HepG2 (cell line): ENCODE measurements around the gene SERTM2. TPM values are rescaled to one million over a fixed set of nuclear protein-coding genes. Genes with fewer than 3 reads are reported as not detected.

ENCODE experiments used
- ATAC-seq: fragments of 200-7000 bp; cut with Tn5 transposase; 3 replicates; pipeline ENCODE4 v1.9.1; 2020; ENCODE audit warnings: mild to moderate bottlenecking, moderate library complexity
- BruUV-seq: library from RNA; stranded (reverse); fragments of 400-500 nt; replicated peaks from 2 replicates; lab custom pipeline; 2021; lab: Mats Ljungman, UMichigan
- CTCF ChIA-PET: fragments of 300-600 bp; formaldehyde crosslinking; extraction: SDS; loops from one replicate; lab custom pipeline; 2021; ENCODE audit warnings: low total read pairs, inconsistent platforms, low intra/inter-chr PET ratio; lab: Yijun Ruan, JAX
- POLR2A ChIA-PET: fragments of 350-600 bp; sonication (Branson Sonifier 250); formaldehyde crosslinking; loops from one replicate; lab custom pipeline; 2020; ENCODE audit warnings: antibody characterized with exemption, inconsistent platforms; lab: Yijun Ruan, JAX
- DNase-seq: peaks from one replicate; pipeline ENCODE4 v3.0.0-alpha.2; 2015; ENCODE audit warnings: low spot score
- FAIRE-seq: peaks from 3 replicates; lab custom pipeline; 2011; peaks lifted over from hg19 to GRCh38; lab: Jason Lieb, UNC
- H2AFZ ChIP-seq: one replicate; pipeline ENCODE4 v1.6.1; 2011; ENCODE audit warnings: low read length, inconsistent platforms
- H3K27ac ChIP-seq: fragments of 300-600 bp; 3 replicates; pipeline ENCODE4 v1.8.0; 2011; ENCODE audit warnings: mixed run types, mild to moderate bottlenecking, mixed read lengths, low read length, inconsistent platforms; ENCODE audit not compliant: insufficient read depth; ENCODE audit errors: extremely low read length
- H3K27me3 ChIP-seq, 2 experiments: fragments of 200-600 bp in 1 of 2; 2 replicates in 1 of 2; 3 replicates in 1 of 2; pipeline versions ENCODE4 v1.6.0 to v1.8.0; 2011; ENCODE audit warnings: low read length in 2 of 2, mild to moderate bottlenecking in 2 of 2, moderate library complexity in 2 of 2, inconsistent platforms in 1 of 2; ENCODE audit not compliant: insufficient read depth in 2 of 2, control insufficient read depth in 1 of 2
- H3K36me3 ChIP-seq, 2 experiments: fragments of 200-600 bp in 1 of 2; replicated peaks in 1 of 2; 2 replicates in 1 of 2; 3 replicates in 1 of 2; pipeline versions ENCODE4 v1.5.1 to v1.8.0; 2011; ENCODE audit warnings: low read length in 2 of 2, inconsistent platforms in 1 of 2; ENCODE audit not compliant: insufficient read depth in 2 of 2, control insufficient read depth in 1 of 2
- H3K4me1 ChIP-seq: 2 replicates; pipeline ENCODE4 v1.5.1; 2012; ENCODE audit warnings: low read length, inconsistent platforms; ENCODE audit not compliant: insufficient read depth
- H3K4me2 ChIP-seq: 2 replicates; pipeline ENCODE4 v1.6.0; 2011; ENCODE audit warnings: low read depth, low read length, inconsistent platforms
- H3K4me3 ChIP-seq, 3 experiments: fragments of 200-600 bp in 1 of 3; sonication (generic), shearing (Covaris generic) in 1 of 3; replicated peaks in 1 of 3; 2 replicates each; pipeline ENCODE4 v1.5.1; 2011 to 2016; ENCODE audit warnings: low read length in 3 of 3, inconsistent platforms in 2 of 3, low read depth in 2 of 3, mild to moderate bottlenecking in 2 of 3, control low read depth in 1 of 3, mixed read lengths in 1 of 3; ENCODE audit not compliant: insufficient read depth in 1 of 3
- H3K79me2 ChIP-seq: one replicate; pipeline ENCODE4 v1.6.1; 2011; ENCODE audit warnings: low read length, inconsistent platforms; ENCODE audit not compliant: insufficient read depth
- H3K9ac ChIP-seq: 2 replicates; pipeline ENCODE4 v1.6.0; 2011; ENCODE audit warnings: mild to moderate bottlenecking, low read depth, low read length, inconsistent platforms; ENCODE audit not compliant: insufficient read depth
- H3K9me3 ChIP-seq: 2 replicates; pipeline ENCODE4 v1.5.1; 2012; ENCODE audit warnings: mild to moderate bottlenecking, low read length
- H4K20me1 ChIP-seq: 2 replicates; pipeline ENCODE4 v1.6.0; 2011; ENCODE audit warnings: inconsistent platforms, mild to moderate bottlenecking, low read length, moderate library complexity; ENCODE audit not compliant: insufficient read depth
- AGO1 ChIP-seq: fragments of 200-400 bp; formaldehyde crosslinking; IDR thresholded peaks from 2 replicates; pipeline ENCODE4 v1.6.1; 2017; ENCODE audit warnings: mild to moderate bottlenecking, low read depth, low read length, moderate library complexity; ENCODE audit not compliant: poor library complexity, severe bottlenecking
- BORCS8-MEF2B ChIP-seq: sonication (generic); formaldehyde crosslinking; IDR thresholded peaks from 2 replicates; pipeline ENCODE4 v1.8.0; 2022; ENCODE audit warnings: mild to moderate bottlenecking, missing genetic modification reagents
- CBX5 ChIP-seq: sonication (generic); formaldehyde crosslinking; IDR thresholded peaks from 2 replicates; pipeline ENCODE4 v1.4.0; 2020; ENCODE audit warnings: missing genetic modification reagents, borderline replicate concordance
- CERS6 ChIP-seq: sonication (generic); formaldehyde crosslinking; IDR thresholded peaks from 2 replicates; pipeline ENCODE4 v1.5.0; 2020; ENCODE audit warnings: missing genetic modification reagents
- ETV5 ChIP-seq: IDR thresholded peaks from 2 replicates; pipeline ENCODE4 v1.6.1; 2018; ENCODE audit warnings: missing biosample characterization, missing genetic modification reagents, inconsistent platforms, borderline replicate concordance
- GLMP ChIP-seq: sonication (generic); formaldehyde crosslinking; IDR thresholded peaks from 2 replicates; pipeline ENCODE4 v1.9.0; 2021; ENCODE audit warnings: missing genetic modification reagents, mild to moderate bottlenecking, borderline replicate concordance
- HMGXB4 ChIP-seq, 2 experiments: sonication (generic) in 1 of 2; formaldehyde crosslinking in 1 of 2; IDR thresholded peaks; 2 replicates each; pipeline versions ENCODE4 v1.4.0 to v1.6.1; 2018 to 2020; ENCODE audit warnings: missing genetic modification reagents in 2 of 2, borderline replicate concordance in 1 of 2, low read depth in 1 of 2, mild to moderate bottlenecking in 1 of 2, missing biosample characterization in 1 of 2
- KLF9 ChIP-seq: IDR thresholded peaks from 2 replicates; pipeline ENCODE4 v1.6.1; 2016; ENCODE audit warnings: low read depth
- MIER3 ChIP-seq: IDR thresholded peaks from 2 replicates; pipeline ENCODE4 v1.6.1; 2016; ENCODE audit warnings: missing compliant biosample characterization, borderline replicate concordance
- PHF21A ChIP-seq: sonication (generic); formaldehyde crosslinking; IDR thresholded peaks from 2 replicates; pipeline ENCODE4 v1.5.0; 2020; ENCODE audit warnings: mild to moderate bottlenecking, missing genetic modification reagents
- RBM39 ChIP-seq: fragments of 200-400 bp; formaldehyde crosslinking; IDR thresholded peaks from one replicate; pipeline ENCODE4 v1.6.1; 2018; ENCODE audit warnings: antibody characterized with exemption, mild to moderate bottlenecking, low read depth, low read length; ENCODE audit not compliant: poor library complexity, severe bottlenecking
- RFX3 ChIP-seq: IDR thresholded peaks from 2 replicates; pipeline ENCODE4 v1.6.1; 2016; ENCODE audit warnings: missing biosample characterization, missing genetic modification reagents
- ZNF101 ChIP-seq: sonication (generic); formaldehyde crosslinking; IDR thresholded peaks from 2 replicates; pipeline ENCODE4 v1.4.0; 2020; ENCODE audit warnings: mild to moderate bottlenecking, low read depth, missing genetic modification reagents, borderline replicate concordance
- ZNF234 ChIP-seq: sonication (generic); formaldehyde crosslinking; conservative IDR thresholded peaks from 2 replicates; pipeline ENCODE4 v1.5.1; 2020; ENCODE audit warnings: mild to moderate bottlenecking, missing genetic modification reagents
- ZNF431 ChIP-seq: sonication (generic); formaldehyde crosslinking; IDR thresholded peaks from 2 replicates; pipeline ENCODE4 v1.9.0; 2022; ENCODE audit warnings: missing genetic modification reagents, low read depth, mild to moderate bottlenecking, borderline replicate concordance
- ZNF761 ChIP-seq: sonication (generic); formaldehyde crosslinking; conservative IDR thresholded peaks from 2 replicates; pipeline ENCODE4 v1.4.0; 2020; ENCODE audit warnings: mild to moderate bottlenecking, missing genetic modification reagents
- ZNF850 ChIP-seq: sonication (generic); formaldehyde crosslinking; conservative IDR thresholded peaks from 2 replicates; pipeline ENCODE4 v1.9.0; 2021; ENCODE audit warnings: mild to moderate bottlenecking, missing genetic modification reagents
- WGBS: methylation state at CpG from one replicate; pipeline ENCODE4 v1.1.6; 2017; ENCODE audit warnings: low lambda C conversion rate; 5-methylcytosine and 5-hydroxymethylcytosine counted together
- in situ Hi-C: cut with HindIII; loops from 2 replicates; pipeline ENCODE4 v1.10.0; 2017; ENCODE audit warnings: low pct_unique_long_range_greater_than_20kb; ENCODE audit not compliant: extremely low pct_ligation_motif_present
- intact Hi-C: fragments of 100-400 bp; cut with micrococcal nuclease; formaldehyde crosslinking; loops from one replicate; pipeline ENCODE4 v1.10.0; 2022; ENCODE audit not compliant: unreplicated experiment
- polyA plus RNA-seq, 8 experiments: library from polyadenylated mRNA; depleted of rRNA in 3 of 8; stranded (reverse) in 7 of 8; unstranded in 1 of 8; fragments of >200 nt; fragmentation: Illumina TruSeq in 4 of 8; extraction: Trizol in 4 of 8; gene quantifications; 2 replicates each; pipeline versions ENCODE4 v1.2.1 to v1.2.3, GENCODE V29; 2011 to 2016; ENCODE audit warnings: low read depth in 4 of 8, missing spikeins in 1 of 8, mixed read lengths in 1 of 8; ENCODE audit not compliant: insufficient read depth in 1 of 8
- total RNA-seq, 5 experiments: library from RNA; depleted of rRNA; stranded (reverse); fragments of >200 nt; fragmentation: Illumina TruSeq; extraction: Trizol; gene quantifications; 2 replicates each; pipeline ENCODE4 v1.2.3, GENCODE V29; 2016; ENCODE audit warnings: low read depth in 1 of 5

The SERTM2 gene
- total and polyA plus RNA-seq, 2 of the 13 experiments (the other 11 are each of a cell fraction or from before 2014, with no cell fraction given), result not detected

- no peak for TF ChIP-seq ZNF101
- TF ChIP-seq HMGXB4 (CRISPR knock-in tag; IDR thresholded peaks at IDR 0.05; ENCODE audit: borderline replicate concordance in 1 of 2, low read depth in 1 of 2), result no peak
- TF ChIP-seq RBM39, result no peak
- no peak for TF ChIP-seq MIER3 (CRISPR knock-in tag)
- no peak for TF ChIP-seq ZNF431
- TF ChIP-seq ZNF234 (CRISPR knock-in tag), result no peak
- no peak for TF ChIP-seq PHF21A (CRISPR knock-in tag)
Observed at GRCh38 chrX:111465669-111466068, 45.8 kb upstream of the SERTM2 start (continued).

GRCh38 chrX:111467896-111468295 lies 43.5 kb upstream of the SERTM2 start:
- no peaks in the 10 kb centered on the region for H3K36me3 ChIP-seq
- intact Hi-C loops (no loop called here), in situ Hi-C loops (no loop called here)
- no peak overlapping the region for H3K27ac ChIP-seq
- no peaks in the 10 kb centered on the region for H3K9me3 ChIP-seq
- FAIRE-seq (no peak), DNase-seq (no peak), ATAC-seq (no peak)
- no TSS peak for BruUV-seq
- no peak overlapping the region for H3K4me2 ChIP-seq
- POLR2A ChIA-PET, result no interaction called here
- H3K9ac ChIP-seq, result no peak overlapping the region
- no peaks in the 10 kb centered on the region for H4K20me1 ChIP-seq
- CTCF ChIA-PET, result no interaction called here
- WGBS, result no CpG with 5 or more reads among the region's 1 CpG
- TF ChIP-seq ETV5 (CRISPR knock-in tag) (no peak), ZNF761 (CRISPR knock-in tag) (no peak), AGO1 (no peak), CERS6 (CRISPR knock-in tag) (no peak), BORCS8-MEF2B (CRISPR knock-in tag) (no peak), CBX5 (CRISPR knock-in tag) (no peak), RFX3 (CRISPR knock-in tag) (no peak), GLMP (CRISPR knock-in tag) (no peak), ZNF850 (CRISPR knock-in tag) (no peak), KLF9 (no peak)
- H3K4me1 ChIP-seq, result no peaks in the 10 kb centered on the region
- H2AFZ ChIP-seq, result no peak overlapping the region
- no peaks in the 10 kb centered on the region for H3K79me2 ChIP-seq
- no peaks in the 10 kb centered on the region for H3K27me3 ChIP-seq
- no peak overlapping the region for H3K4me3 ChIP-seq
